OCI-LY1 (cell line): ENCODE results near the gene CRP.

Experiments
- EZH2 ChIP-seq: fragments of 200-600 bp; sonication (generic), shearing (Covaris generic); IDR thresholded peaks from 2 replicates; pipeline ENCODE4 v1.8.0; 2017; ENCODE audit warnings: borderline replicate concordance, mixed run types, mild to moderate bottlenecking, antibody characterized with exemption, low read length, moderate library complexity, mixed read lengths
- TF ChIP-seq, protein P1 (sequence below): fragments of 200-600 bp; sonication (generic), shearing (Covaris generic); IDR thresholded peaks from 2 replicates; pipeline ENCODE4 v1.5.1; 2017; ENCODE audit warnings: mild to moderate bottlenecking, antibody characterized with exemption, low read length, moderate library complexity, mixed read lengths

DNA sequence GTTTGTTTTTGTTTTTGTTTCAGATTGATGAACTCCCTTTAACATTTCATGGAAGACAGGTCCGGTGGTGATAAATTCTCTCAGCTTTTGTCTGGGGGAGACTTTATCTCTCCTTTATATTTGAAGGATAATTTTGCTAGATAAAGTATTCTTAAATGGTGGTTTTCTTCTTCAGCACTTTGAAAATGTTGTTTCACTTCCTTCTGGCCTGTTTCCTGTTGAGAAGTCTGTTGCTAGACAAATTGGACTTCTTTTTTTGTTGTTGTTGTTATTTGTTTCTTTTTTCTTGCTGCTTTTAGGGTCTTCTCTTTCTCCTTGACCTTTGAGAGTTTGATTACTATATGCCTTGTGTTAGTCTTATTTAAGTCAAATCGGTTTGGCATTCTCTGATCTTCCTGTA is 50.8 kb downstream of the CRP start:
- TF ChIP-seq, protein P1, sequence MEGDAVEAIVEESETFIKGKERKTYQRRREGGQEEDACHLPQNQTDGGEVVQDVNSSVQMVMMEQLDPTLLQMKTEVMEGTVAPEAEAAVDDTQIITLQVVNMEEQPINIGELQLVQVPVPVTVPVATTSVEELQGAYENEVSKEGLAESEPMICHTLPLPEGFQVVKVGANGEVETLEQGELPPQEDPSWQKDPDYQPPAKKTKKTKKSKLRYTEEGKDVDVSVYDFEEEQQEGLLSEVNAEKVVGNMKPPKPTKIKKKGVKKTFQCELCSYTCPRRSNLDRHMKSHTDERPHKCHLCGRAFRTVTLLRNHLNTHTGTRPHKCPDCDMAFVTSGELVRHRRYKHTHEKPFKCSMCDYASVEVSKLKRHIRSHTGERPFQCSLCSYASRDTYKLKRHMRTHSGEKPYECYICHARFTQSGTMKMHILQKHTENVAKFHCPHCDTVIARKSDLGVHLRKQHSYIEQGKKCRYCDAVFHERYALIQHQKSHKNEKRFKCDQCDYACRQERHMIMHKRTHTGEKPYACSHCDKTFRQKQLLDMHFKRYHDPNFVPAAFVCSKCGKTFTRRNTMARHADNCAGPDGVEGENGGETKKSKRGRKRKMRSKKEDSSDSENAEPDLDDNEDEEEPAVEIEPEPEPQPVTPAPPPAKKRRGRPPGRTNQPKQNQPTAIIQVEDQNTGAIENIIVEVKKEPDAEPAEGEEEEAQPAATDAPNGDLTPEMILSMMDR: no peak
- no peak for TF ChIP-seq EZH2
